Heart left ventricle (tissue), 16 donors: ENCODE measurements around the gene SERPINA1. TPM values are rescaled to one million over a fixed set of nuclear protein-coding genes. Genes with fewer than 3 reads are reported as not detected.

Experiments used
- ATAC-seq, 4 donors: fragments of 200-7000 bp; cut with Tn5 transposase; one replicate each; pipeline ENCODE4 v1.9.1; 2020 to 2022; ENCODE audit warnings: moderate library complexity in 4 of 4, mild to moderate bottlenecking in 3 of 4, moderate number of reproducible peaks in 1 of 4
- DNase-seq, 5 donors: peaks; one replicate each; pipeline ENCODE4 v3.0.0-alpha.2; 2020
- H3K27ac ChIP-seq, 12 donors: fragments of 200-600 bp; sonication (generic) in 4 of 12; one replicate each; pipeline versions ENCODE4 v1.5.0 to v1.8.0; 2016 to 2022; ENCODE audit warnings: mild to moderate bottlenecking in 2 of 12
- H3K27me3 ChIP-seq, 9 donors: fragments of 200-600 bp; sonication (generic) in 2 of 9; one replicate each; pipeline versions ENCODE4 v1.5.1 to v1.8.0; 2016 to 2022; ENCODE audit warnings: mild to moderate bottlenecking in 3 of 9
- H3K36me3 ChIP-seq, 9 donors: fragments of 200-600 bp; sonication (generic) in 2 of 9; one replicate each; pipeline versions ENCODE4 v1.5.0 to v1.8.0; 2018 to 2022; ENCODE audit warnings: mild to moderate bottlenecking in 2 of 9
- H3K4me1 ChIP-seq, 12 donors: fragments of 200-600 bp; sonication (generic) in 4 of 12; one replicate each; pipeline versions ENCODE4 v1.5.0 to v1.8.0; 2016 to 2022; ENCODE audit warnings: mild to moderate bottlenecking in 3 of 12
- H3K4me3 ChIP-seq, 12 donors: fragments of 200-600 bp; sonication (generic) in 4 of 12; one replicate each; pipeline versions ENCODE4 v1.5.0 to v1.8.0; 2017 to 2022; ENCODE audit warnings: mild to moderate bottlenecking in 9 of 12, moderate library complexity in 4 of 12
- H3K9me3 ChIP-seq, 12 donors: fragments of 200-600 bp; sonication (generic) in 4 of 12; one replicate each; pipeline versions ENCODE4 v1.5.0 to v1.8.0; 2016 to 2022; ENCODE audit warnings: mild to moderate bottlenecking in 1 of 12
- CTCF ChIP-seq, 12 donors: fragments of 200-600 bp; sonication (generic) in 4 of 12; IDR thresholded peaks; one replicate each; pipeline versions ENCODE4 v1.5.0 to v1.8.0; 2018 to 2022; ENCODE audit warnings: antibody characterized with exemption in 12 of 12, mild to moderate bottlenecking in 5 of 12
- POLR2A ChIP-seq, 2 donors: fragments of 450-650 bp; IDR thresholded peaks; one replicate each; pipeline ENCODE4 v1.6.1; 2017; ENCODE audit warnings: antibody characterized with exemption in 2 of 2, mild to moderate bottlenecking in 2 of 2, moderate library complexity in 2 of 2
- WGBS, 4 donors: extraction: QIAGEN DNeasy Blood & Tissue Kit in 2 of 4; methylation state at CpG; one replicate each; pipeline versions ENCODE4 v1.1.5 to v1.1.7; 2013 to 2018; 5-methylcytosine and 5-hydroxymethylcytosine counted together
- intact Hi-C, 10 donors: fragments of 100-400 bp; cut with DNase I; formaldehyde crosslinking; loops; one replicate each; pipeline versions ENCODE4 v1.11.1 to v1.14.2; 2022
- polyA plus RNA-seq, 2 donors: library from polyadenylated mRNA; stranded (reverse); fragments of 200-250 nt; gene quantifications; one replicate each; pipeline ENCODE4 v1.2.3, GENCODE V29; 2013
- total RNA-seq, 9 donors: library from RNA; depleted of rRNA in 2 of 9; stranded (reverse); fragments of >200 nt in 2 of 9; fragmentation: NEBNext Ultra II Directional in 3 of 9; extraction: Animal tissue kit (Norgen Biotek cat#: 25700) in 3 of 9; gene quantifications; one replicate each; pipeline versions ENCODE4 v1.1.0 to v1.2.4, GENCODE V29; 2016 to 2023
- donor health status: ischemic (EF 13 %, LVEDD 7.1; RV severe dilation, severe dysfunction).
- donor health status: healthy with polysubstance abuse.
- donor health status: DM: no; HTN: yes; CAD: no.
- donor health status: DM: no; HTN: no; CAD: no.
- donor health status: ischemic (EF 25% LVEDD 6.9; RV normal size, moderate dysfunction).
- donor health status: ischemic (EF 25% LVEDD 5.7; RV mildly dilated, moderate dysfunction).
- donor health status: healthy.
- donor health status: DM: yes; HTN: yes; CAD: no.
- donor health status: ischemic (EF 35%, LVEDD 5.7; RV mildly dilated, moderate dysfunction).
- donor health status: nonischemic (EF 11% LVEDD 7.7; RV severe dilation, severe dysfunction).
- donor health status: DM: yes; HTN: yes; CAD: no.
- donor health status: PGD.
- donor health status: ischemic (EF 29% LVEDD 5.4; RV normal size, mild dysfunction).
- donor health status: nonischemic (EF 23%, LVEDD 6.1; RV moderate dilation, normal function).

SERPINA1 gene
- total and polyA plus RNA-seq, 11 donors = 0.99 to 53.4 (median 4.4) TPM

DNA sequence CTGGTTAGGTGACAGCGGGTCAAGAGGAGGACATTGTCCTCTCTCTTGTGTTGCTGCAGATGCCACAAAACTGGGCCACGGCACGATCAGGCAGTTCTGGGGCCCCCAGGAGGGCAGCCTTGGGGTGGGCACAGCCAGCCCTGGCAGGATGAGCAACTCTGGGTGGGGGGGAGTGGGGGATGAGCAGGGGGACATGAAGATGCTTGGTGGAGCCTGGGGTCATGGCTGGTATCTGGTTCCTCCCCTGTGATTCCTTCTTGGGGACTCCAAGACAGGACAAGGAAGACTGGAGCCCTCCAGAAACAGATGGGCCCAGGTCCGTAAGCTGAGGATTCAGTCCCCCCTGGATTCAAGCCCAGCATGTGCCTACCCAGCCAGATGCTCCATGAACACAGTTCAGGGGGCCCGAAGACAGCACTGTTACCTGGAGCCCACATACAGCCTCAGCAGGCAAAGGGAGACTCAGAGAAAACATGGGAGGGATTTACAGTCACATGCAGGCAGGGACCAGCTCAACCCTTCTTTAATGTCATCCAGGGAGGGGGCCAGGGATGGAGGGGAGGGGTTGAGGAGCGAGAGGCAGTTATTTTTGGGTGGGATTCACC, 10.4 kb downstream of the SERPINA1 start:
- Histone ChIP-seq H3K27me3 (peaks cover 0 to 22% (median 0%) of the 10 kb centered on the region in 9 donors), H3K9me3 (no peaks in the 10 kb centered on the region), H3K36me3 (peaks cover 0 to 6% (median 0%) of the 10 kb centered on the region in 9 donors), H3K4me3 (no peak overlapping the region), H3K27ac (no peak overlapping the region), H3K4me1 (no peaks in the 10 kb centered on the region)
- ATAC-seq (no peak), DNase-seq (no peak)
- TF ChIP-seq CTCF (IDR thresholded peaks at IDR 0.05) (no peak), POLR2A (IDR thresholded peaks at IDR 0.05) (no peak)
- 74 to 86% (median 80%) methylated on average over 3 to 6 of the region's 6 CpGs for WGBS, 4 donors
- intact Hi-C loops = no loop called here

DNA sequence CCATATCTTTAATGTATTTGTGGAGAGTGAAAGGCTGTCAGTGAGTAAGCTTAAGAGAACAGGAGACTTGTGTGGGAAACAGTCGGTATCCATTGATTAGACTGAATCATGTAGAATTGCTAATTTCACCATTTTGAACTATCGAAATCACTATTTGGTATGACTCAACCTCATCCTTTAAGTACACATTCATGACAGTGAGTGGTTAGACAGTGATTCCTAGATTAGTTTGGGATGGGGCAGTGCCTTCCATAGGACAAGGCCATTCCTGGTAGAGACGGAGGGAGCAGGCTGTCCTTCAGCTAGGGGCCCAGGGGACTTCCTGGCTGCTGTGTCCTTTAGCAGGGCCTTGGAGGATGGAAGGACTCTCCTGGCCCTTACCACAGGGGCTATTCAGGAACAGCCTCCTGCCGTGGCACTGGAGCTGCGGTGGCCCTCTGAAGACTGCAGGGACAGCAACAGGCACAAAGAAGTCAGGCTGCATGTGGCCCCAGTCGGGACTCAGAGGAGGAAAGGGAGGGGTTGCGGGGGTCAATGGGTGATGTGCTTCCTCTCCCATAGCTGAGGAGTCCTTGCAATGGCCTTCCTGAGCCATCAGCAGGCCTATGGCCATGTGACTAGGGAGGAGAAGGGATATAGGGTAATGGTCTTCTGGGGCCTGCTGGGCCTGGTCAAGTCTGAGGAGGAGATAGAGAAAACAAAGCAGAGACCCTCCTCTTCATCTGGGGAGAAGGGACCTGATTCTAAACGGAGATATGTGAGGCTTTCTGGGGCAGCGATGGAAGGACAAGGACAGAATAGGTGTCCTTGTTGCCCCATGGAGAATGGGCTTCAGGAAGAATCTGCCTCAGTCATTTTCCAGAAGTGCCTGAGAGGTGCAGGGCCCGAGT, 11.2 kb downstream of the SERPINA1 start:
- no peak for DNase-seq
- intact Hi-C loops = no loop called here
- H3K27ac ChIP-seq = no peak overlapping the region
- H3K4me1 ChIP-seq = no peaks in the 10 kb centered on the region
- H3K9me3 ChIP-seq = no peaks in the 10 kb centered on the region
- TF ChIP-seq CTCF (IDR thresholded peaks at IDR 0.05) = no peak
- no peak for TF ChIP-seq POLR2A (IDR thresholded peaks at IDR 0.05)
- peaks cover 0 to 22% (median 0%) of the 10 kb centered on the region in 9 donors for H3K27me3 ChIP-seq
- 79 to 81% (median 80%) methylated on average over 10 of the region's 10 CpGs for whole genome bisulfite sequencing, 4 donors
- H3K4me3 ChIP-seq = no peak overlapping the region
- H3K36me3 ChIP-seq = peaks cover 0 to 6% (median 0%) of the 10 kb centered on the region in 9 donors
- no peak for ATAC-seq

DNA sequence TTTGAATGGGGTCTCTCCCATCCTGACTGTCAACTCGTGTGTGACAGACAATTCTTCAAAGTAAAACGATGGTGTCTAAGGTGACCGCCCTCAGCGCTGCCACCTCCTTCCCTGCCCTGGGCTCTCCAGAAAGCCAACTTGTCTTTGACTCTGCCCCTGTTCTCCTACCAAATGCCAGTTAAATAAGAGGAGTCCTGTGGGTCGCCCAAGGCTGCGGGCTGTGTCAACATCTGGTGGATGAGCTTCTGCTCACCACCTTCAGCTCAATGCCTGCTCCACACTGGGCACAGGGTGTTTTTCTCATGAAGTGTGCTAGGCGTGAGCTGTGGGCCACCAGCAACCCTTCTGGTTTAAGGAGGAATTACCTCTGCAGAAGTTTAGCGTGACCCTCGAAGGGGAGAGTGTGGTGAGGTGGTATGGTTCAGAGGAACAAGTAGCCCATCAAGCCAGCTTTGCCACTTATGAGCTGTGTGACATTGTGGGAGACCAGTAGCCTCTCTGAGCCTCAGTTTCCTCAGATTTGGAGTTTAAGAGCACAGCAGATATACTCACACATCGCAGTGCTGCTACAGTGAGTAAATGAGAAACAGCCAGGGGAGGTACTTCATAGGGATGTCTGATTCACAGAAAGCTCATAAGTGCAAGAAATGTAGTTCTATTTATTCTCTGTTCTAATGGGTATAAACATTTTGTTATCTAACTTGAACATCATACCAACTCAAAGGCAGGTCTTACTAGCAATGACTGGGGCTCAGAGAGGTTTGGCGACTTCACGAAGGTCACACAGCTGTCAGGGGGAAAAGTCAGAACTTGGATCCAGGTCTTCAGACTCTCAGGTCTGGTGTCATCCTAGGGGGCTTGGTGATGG, 12.1 kb downstream of the SERPINA1 start:
- intact Hi-C loops = no loop called here
- TF ChIP-seq CTCF (IDR thresholded peaks at IDR 0.05) (no peak), POLR2A (IDR thresholded peaks at IDR 0.05) (no peak)
- Histone ChIP-seq H3K36me3 (peaks cover 0 to 6% (median 0%) of the 10 kb centered on the region in 9 donors), H3K27ac (no peak overlapping the region), H3K4me1 (no peaks in the 10 kb centered on the region), H3K9me3 (no peaks in the 10 kb centered on the region), H3K4me3 (no peak overlapping the region), H3K27me3 (peaks cover 0 to 29% (median 0%) of the 10 kb centered on the region in 9 donors)
- WGBS, 4 donors = 85 to 93% (median 89%) methylated on average over 12 of the region's 12 CpGs
- ATAC-seq (no peak), DNase-seq (no peak)
